Transverse colon (tissue), 4 donors: ENCODE results near the gene TENT5C. TPM values are rescaled to one million over a fixed set of nuclear protein-coding genes. Genes with fewer than 3 reads are reported as not detected.

Source experiments
- DNase-seq: peaks from one replicate; pipeline ENCODE4 v3.0.0-alpha.2; 2019
- H3K27ac ChIP-seq, 4 donors: fragments of 200-600 bp; sonication (generic); 2 replicates each; pipeline ENCODE4 v1.5.1; 2016 to 2018; ENCODE audit warnings: inconsistent platforms in 4 of 4
- H3K27me3 ChIP-seq: fragments of 200-600 bp; sonication (generic); 2 replicates; pipeline ENCODE4 v1.5.1; 2017; ENCODE audit warnings: inconsistent platforms
- H3K36me3 ChIP-seq, 4 donors: fragments of 200-600 bp; sonication (generic); 2 replicates each; pipeline ENCODE4 v1.5.1; 2017 to 2019; ENCODE audit warnings: inconsistent platforms in 4 of 4
- H3K4me1 ChIP-seq, 4 donors: fragments of 200-600 bp; sonication (generic); 2 replicates each; pipeline ENCODE4 v1.5.1; 2017 to 2020; ENCODE audit warnings: inconsistent platforms in 4 of 4
- H3K4me3 ChIP-seq, 4 donors: fragments of 200-600 bp; sonication (generic); 1 replicate in 1 of 4; 2 replicates in 3 of 4; pipeline versions ENCODE4 v1.5.1 to v1.6.1; 2017 to 2019; ENCODE audit warnings: inconsistent platforms in 4 of 4
- H3K9me3 ChIP-seq, 2 donors: fragments of 200-600 bp; sonication (generic); 2 replicates each; pipeline ENCODE4 v1.5.1; 2017 to 2019; ENCODE audit warnings: inconsistent platforms in 2 of 2
- CTCF ChIP-seq, 5 experiments: fragments of 200-600 bp in 3 of 5; fragments of 450-650 bp in 2 of 5; sonication (generic) in 3 of 5; IDR thresholded peaks; 1 replicate in 2 of 5; 2 replicates in 3 of 5; pipeline ENCODE4 v1.5.1; 2016 to 2017; ENCODE audit warnings: antibody characterized with exemption in 5 of 5, inconsistent platforms in 3 of 5, mild to moderate bottlenecking in 2 of 5, moderate library complexity in 1 of 5
- EP300 ChIP-seq: sonication (generic); formaldehyde crosslinking; IDR thresholded peaks from one replicate; pipeline ENCODE4 v1.6.1; 2017; ENCODE audit warnings: antibody characterized with exemption, low read depth
- POLR2A ChIP-seq: fragments of 450-650 bp; IDR thresholded peaks from one replicate; pipeline ENCODE4 v1.6.1; 2016; ENCODE audit warnings: antibody characterized with exemption, mild to moderate bottlenecking, moderate library complexity
- POLR2AphosphoS5 ChIP-seq, 3 donors: sonication (generic); formaldehyde crosslinking; IDR thresholded peaks; one replicate each; pipeline ENCODE4 v1.6.1; 2016; ENCODE audit warnings: antibody characterized with exemption in 3 of 3
- WGBS, 2 donors: methylation state at CpG; one replicate each; pipeline ENCODE4 v1.1.5; 2018; ENCODE audit warnings: low coverage in 1 of 2; 5-methylcytosine and 5-hydroxymethylcytosine counted together
- in situ Hi-C, 4 donors: fragments of 200-750 bp; cut with MboI; loops; one replicate each; pipeline versions ENCODE4 v1.15.0 to v1.15.1; 2017; ENCODE audit warnings: low sequenced_read_pairs in 3 of 4, low pct_ligation_motif_present in 1 of 4, low pct_unique_long_range_greater_than_20kb in 1 of 4
- intact Hi-C: fragments of 100-400 bp; cut with DNase I; formaldehyde crosslinking; loops from one replicate; pipeline ENCODE4 v1.15.1; 2023; ENCODE audit warnings: low total_unique reads
- total RNA-seq, 4 donors: library from RNA; depleted of rRNA; stranded (reverse); fragments of >200 nt; gene quantifications; one replicate each; pipeline ENCODE4 v1.1.0, GENCODE V29; 2016

The TENT5C gene
- total RNA-seq, 4 donors from 2014 or later: 3.4 to 30.8 (median 18.1) TPM

GRCh38 chr1:117612517-117613248, 6.8 kb downstream of the TENT5C start:
- peak; percentile 35 for TF ChIP-seq POLR2A
- TF ChIP-seq POLR2AphosphoS5 (IDR thresholded peaks at IDR 0.05): peak in 2 of 3 donors; percentile 18 to 43
- no peak for TF ChIP-seq CTCF (IDR thresholded peaks at IDR 0.05)
- no peak for TF ChIP-seq EP300
- in situ Hi-C loops: no loop called here
- 32 to 59% methylated on average over 3 to 7 of the region's 7 CpGs for WGBS, 2 donors
- Histone ChIP-seq H3K4me3 (no peak overlapping the region), H3K9me3 (no peaks in the 10 kb centered on the region), H3K36me3 (no peaks in the 10 kb centered on the region), H3K27me3 (no peaks in the 10 kb centered on the region), H3K27ac (peak overlapping the region; percentile 65 to 94 (median 76)), H3K4me1 (peaks cover 2 to 88% (median 59%) of the 10 kb centered on the region in 4 donors)
- intact Hi-C loops: no loop called here
- DNase-seq: no peak

DNA sequence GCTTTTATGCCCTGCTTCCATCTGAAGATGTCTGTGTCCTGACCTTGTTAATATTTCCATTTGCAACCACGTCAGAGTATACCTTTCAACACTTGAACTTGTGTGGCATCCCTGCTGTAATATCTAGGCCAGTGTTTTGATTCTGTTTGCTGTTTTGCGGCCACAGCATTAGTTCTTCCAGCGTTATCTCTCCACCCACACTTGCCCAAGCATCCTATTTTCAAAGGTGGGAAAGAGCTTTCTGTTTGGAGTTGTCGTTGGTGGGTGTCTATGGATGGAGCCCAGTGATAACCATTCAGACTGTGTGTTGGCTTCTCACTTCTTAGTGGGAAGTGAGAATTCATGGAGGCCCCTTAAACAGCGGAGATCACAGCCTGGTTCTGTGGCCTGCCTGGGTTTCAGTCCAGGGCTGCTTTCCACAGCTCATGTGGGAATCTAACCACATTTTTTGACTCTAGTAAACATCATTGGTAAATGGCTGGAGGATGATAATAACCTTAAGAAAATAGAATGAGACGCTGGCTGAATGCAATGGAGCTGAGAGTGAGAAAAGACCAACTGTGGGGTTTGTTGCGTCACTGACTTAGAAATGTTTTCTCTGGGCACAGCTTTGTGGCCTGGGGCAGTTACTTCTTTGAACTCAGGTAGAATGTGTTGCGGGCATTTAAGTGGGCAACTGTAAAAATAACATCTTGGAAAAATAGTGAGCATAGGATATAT, 7.6 kb downstream of the TENT5C start:
- peak overlapping the region; percentile 65 to 94 (median 76) for H3K27ac ChIP-seq
- no peaks in the 10 kb centered on the region for H3K36me3 ChIP-seq
- no peaks in the 10 kb centered on the region for H3K9me3 ChIP-seq
- no peak overlapping the region for H3K4me3 ChIP-seq
- in situ Hi-C loops: no loop called here
- WGBS, 2 donors: 70 to 77% methylated on average over 7 to 8 of the region's 8 CpGs
- TF ChIP-seq POLR2AphosphoS5 (IDR thresholded peaks at IDR 0.05) (no peak), CTCF (IDR thresholded peaks at IDR 0.05) (no peak), POLR2A (no peak), EP300 (no peak)
- intact Hi-C loops: no loop called here
- no peak for DNase-seq
- peaks cover 2 to 81% (median 56%) of the 10 kb centered on the region in 4 donors for H3K4me1 ChIP-seq
- H3K27me3 ChIP-seq: no peaks in the 10 kb centered on the region

DNA sequence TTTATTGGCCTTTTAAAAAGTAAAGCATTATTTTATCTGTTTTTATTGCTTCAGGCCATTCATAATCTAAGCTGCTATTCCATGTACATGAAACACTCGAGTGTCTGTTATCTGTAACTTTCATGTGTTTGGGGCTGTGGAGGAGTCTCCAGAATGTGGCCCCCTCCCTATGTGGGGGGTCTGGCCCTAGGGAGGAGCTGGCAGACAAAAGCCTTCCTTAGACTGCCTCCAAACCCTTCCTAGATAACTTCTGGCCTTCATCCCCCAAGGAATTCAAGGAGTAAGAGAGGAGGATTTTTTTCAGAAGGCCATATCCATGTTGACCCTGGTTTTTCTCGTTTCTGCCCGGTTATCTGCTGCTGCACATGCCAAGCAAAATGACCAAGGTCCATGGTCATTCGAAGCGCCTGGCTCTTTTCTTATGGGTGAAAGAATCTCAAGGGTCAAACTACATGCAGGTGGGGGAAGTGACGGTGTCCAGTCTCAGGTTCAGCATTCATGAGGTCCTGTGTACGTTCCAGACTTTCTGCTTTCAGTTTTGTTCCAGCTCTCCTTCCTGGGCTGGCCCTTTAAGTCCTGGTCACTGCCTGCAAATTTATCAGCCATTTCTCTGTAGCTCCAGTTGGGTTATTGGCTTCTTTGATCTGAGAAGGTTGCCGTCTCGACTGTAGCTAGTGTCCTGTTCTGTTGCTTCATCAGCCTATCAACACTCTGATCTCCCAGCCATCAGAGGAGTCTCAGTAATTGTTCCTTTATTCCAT, 8.3 kb downstream of the TENT5C start:
- intact Hi-C loops (no loop called here), in situ Hi-C loops (no loop called here)
- no peaks in the 10 kb centered on the region for H3K9me3 ChIP-seq
- 31 to 68% methylated on average over 3 to 9 of the region's 9 CpGs for WGBS, 2 donors
- no peak for TF ChIP-seq POLR2A
- no peak for TF ChIP-seq EP300
- no peak for TF ChIP-seq CTCF (IDR thresholded peaks at IDR 0.05)
- TF ChIP-seq POLR2AphosphoS5 (IDR thresholded peaks at IDR 0.05): no peak
- no peaks in the 10 kb centered on the region for H3K27me3 ChIP-seq
- peaks cover 0 to 74% (median 53%) of the 10 kb centered on the region in 4 donors for H3K4me1 ChIP-seq
- no peak overlapping the region for H3K4me3 ChIP-seq
- H3K36me3 ChIP-seq: no peaks in the 10 kb centered on the region
- no peak for DNase-seq
- peak overlapping the region; percentile 65 to 94 (median 76) for H3K27ac ChIP-seq

- Histone ChIP-seq H3K27ac (peak overlapping the region in 2 of 4 donors; percentile 65 to 94), H3K36me3 (no peaks in the 10 kb centered on the region), H3K4me3 (no peak overlapping the region), H3K9me3 (no peaks in the 10 kb centered on the region), H3K4me1 (peaks cover 0 to 62% (median 46%) of the 10 kb centered on the region in 4 donors), H3K27me3 (no peaks in the 10 kb centered on the region)
- intact Hi-C loops (no loop called here), in situ Hi-C loops (no loop called here)
- TF ChIP-seq POLR2A (no peak), EP300 (no peak), POLR2AphosphoS5 (IDR thresholded peaks at IDR 0.05) (peak in 1 of 3 donors; percentile 6), CTCF (IDR thresholded peaks at IDR 0.05) (no peak)
- DNase-seq: no peak
- WGBS, 2 donors: 57% methylated on average over 3 of the region's 3 CpGs; no CpG with 5 or more reads in 1 of the 2 donors
Measured at GRCh38 chr1:117615474-117615873, 9.6 kb downstream of the TENT5C start.
